ENCODE data around the gene LHFPL6.

The LHFPL6 gene

DNA sequence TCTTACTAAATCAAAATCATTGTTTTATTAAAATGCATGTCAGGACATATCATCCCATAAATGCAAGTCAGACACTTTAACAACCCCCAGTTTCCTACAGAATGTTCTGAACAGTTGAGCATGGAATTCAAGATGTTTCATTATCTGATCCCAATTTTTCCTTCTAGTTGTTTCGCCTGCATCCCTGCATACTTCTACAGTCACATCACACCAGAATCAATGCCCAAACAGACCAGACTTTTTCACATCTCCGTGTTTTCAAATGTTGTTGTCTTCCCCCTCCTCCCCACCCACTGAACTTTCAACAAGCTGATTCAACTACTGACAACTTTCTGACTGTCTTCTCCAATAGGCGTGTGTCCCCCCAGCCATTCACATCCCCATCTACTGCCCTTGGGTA is 48.6 kb downstream of the LHFPL6 start:
- no peak for DNase-seq (ENCODE audit: low spot score)

DNA sequence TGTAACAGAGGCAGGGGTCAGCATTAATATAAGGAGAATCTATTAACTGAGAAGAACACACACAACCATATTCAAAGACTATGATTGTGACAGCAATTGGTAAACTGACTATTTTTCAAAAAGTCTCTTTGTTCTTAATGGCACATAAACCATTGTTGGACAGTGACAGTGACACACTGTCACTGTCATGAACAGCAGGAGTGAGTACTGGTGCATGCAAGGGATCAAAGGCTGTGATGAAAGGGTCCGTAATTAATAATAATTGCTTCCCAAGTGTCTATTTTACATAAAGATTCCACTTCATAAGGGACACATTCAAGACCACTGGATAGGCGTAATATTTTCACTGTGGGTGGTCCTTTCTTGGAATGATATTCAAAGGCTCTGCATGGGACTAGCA is 50.7 kb downstream of the LHFPL6 start:
- DNase-seq (ENCODE audit: low spot score), result no peak

DNA sequence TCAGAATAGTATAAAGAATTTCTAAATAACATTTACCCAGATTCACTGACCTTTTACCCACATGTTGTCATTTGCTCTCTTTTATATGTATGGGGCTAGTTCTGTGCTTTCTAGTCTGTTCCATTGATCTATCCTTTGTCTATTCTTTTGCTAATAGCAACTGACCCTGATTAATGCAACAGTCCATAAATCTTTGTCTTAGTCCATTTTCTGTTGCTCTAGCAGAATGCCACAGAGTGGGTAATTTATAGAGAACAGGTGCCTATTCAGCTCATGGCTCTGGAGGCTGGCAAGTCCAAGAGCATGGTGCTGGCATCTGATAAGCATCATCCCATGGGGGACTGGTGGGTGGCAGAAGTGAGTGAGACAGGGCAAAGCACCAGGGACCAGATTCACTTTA is 52.1 kb downstream of the LHFPL6 start:
- no peak for DNase-seq (ENCODE audit: low spot score)

DNA sequence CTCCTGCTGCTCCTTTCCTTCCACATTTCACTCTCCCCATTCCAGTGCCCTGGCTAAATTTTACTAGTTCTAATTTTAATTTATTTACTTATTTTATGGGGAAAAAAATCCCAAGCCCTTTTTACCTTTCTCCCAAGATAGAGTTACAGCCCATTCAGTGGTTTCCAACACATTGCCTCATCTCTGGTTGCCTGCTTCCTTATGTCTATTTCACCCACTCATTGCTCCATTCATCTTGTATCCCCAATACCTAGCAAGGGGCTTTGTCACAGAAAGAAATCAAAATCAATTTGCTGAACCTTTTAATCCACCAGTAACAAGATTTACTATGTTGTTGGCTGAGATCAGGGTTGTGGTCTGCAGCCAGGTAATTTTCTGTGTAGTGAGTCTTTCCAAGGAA is 55.9 kb downstream of the LHFPL6 start:
- no peak for DNase-seq (ENCODE audit: low spot score)

DNA sequence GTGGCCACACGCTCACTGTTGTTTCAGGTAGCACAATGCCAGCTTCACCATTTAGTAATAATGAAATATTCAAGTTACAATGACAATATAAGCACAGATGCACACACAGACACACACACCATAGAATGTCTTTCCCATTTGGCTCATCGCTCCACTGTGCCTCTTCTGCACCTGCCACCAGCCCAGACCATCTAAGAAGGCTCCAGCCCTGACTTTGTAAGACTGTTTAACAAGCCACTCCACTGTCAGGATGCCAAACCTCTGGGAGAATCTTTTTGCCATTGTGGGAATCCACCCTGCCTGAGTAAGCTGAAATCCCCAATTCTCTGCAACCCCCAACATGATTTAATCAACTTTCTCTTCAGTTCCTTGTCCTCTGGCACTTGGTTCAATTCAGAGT is 60.6 kb downstream of the LHFPL6 start:
- no peak for DNase-seq (ENCODE audit: low spot score)

DNA sequence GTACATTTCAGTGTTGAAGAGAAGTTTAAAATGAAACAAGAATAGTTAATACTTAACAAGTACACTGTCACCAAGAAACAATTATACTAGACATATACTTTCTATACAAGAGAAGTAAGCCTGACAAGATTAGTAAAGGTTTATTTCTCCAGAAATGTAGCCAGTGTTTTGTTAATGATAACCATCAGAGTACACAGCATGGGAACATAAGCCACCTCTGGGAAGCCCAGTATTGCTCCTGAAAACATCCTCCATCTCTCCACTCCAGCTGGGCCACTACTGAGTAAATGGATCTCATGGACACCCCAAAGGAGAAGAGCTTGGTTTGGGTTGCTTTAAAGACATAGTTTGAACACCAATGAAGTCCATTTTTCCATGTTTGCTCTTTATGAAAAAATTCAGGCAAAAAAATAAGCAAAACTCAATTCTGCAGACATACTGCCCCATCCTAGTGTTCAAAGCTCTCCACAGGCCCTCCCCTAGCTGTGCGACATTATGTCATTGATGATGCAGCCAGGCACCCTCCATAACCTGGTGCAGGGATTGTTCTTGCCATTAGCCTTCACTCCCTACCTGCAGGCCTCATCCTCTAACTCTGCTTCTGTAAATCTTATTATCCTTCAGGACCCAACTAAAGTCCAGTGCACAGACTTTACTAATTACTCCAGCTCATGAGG is 61.9 kb downstream of the LHFPL6 start:
- no peak for DNase-seq (ENCODE audit: low spot score)

DNA sequence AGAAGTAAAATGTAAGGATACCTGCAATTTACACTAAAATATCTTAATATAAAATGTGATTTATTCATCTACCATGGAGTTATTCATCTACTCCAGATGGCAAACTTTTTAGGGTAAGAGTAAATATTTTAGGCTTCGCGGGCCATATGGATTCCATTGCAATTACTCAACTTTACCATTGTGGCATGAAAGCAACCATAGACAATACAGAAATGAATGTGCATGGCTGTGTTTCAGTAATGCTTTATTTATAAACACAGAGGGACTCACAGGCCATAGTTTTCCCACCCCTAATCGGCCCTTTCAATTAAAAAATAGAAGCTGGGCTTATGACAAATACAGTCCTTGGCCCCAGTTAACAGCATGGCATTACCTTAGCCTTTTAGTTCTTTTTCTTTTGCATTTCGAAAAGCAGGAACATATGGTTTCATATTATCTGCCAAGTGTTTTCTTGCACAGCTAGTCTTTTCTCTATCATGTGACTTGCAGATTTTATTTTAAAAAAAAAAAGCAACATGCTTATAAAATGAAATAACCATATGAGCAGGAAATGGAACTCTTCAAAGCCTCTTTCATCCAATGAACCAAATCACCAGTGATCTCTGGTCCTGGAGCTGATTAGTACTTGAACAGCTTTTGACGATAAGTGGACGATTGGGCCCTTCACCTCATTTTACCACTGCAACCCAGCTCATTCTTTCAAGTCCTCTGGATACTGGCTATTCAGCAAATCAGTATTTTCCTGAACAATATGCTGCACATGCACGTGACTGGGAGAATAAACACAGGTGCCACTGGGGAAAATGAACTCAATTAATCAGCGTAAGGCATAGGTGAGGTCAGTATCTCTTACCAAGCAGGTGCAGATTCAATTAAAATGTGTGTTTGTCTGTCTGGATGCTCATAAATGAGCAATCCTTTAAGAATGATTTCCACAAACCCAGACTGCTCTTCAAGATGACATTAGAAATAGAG is 63.9 kb downstream of the LHFPL6 start:
- peak; percentile 73 for DNase-seq (ENCODE audit: low spot score)

DNA sequence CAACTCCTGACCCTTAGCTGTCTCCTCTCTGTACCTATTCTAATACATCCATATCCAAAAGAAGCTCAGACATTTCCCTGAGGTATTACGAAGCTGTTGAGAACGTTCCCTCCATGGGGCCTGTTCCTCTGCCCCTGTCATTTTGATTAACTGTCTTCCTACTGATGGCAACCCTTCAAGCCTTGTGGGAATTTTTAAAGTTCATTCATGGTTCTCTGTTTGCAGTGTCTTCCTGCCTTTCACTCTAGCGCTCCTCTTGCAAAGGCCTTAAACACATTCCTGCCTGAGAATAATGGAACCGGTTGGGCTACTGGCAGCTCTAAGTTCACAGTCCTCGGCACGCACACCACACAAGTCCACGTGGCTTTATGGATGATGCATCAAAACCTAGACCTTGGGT is 66.1 kb downstream of the LHFPL6 start:
- no peak for DNase-seq (ENCODE audit: low spot score)

DNA sequence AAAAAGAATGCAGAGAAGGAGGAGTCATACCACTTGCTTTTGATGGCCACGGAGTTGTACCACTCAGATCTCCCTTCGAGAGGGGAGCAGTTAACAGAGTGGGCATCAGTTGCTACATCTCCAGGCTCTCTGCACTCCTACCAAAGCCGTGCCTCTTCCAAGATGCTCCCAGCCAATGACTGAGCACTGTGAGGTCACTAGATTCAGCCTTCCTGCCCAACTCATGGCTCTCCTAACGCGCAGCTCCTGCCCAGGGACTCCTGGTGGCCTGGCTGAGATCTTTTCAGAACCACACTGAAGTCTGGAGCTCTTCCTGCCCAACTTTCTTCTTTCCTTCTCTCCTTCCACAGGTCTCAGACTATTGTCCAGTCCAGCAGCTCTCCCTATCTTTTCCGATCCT is 66.7 kb downstream of the LHFPL6 start:
- DNase-seq (ENCODE audit: low spot score), result peak; percentile 71

DNA sequence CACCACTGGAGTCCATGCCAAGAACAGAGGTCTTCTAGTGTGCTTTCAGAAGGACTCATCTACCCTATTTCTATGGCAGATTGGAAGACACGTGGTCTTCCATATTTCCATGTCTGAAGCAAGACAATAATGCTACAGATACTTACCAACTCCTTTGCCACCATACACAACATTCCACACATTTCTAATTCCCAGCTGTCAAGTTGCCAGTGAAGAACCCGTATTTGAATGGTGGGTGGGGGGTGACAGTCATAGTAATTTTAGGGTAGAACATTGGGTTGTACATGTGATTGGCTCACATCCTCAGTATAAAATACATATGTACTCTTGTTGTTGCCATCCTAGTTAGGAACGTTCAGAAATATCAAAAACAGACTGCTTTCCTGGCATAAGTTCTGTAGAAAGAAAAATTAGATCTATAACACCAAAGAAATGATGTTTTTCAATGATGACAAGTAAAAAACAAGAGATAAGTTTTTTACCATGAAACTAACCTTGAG is 69.3 kb downstream of the LHFPL6 start:
- no peak for DNase-seq (ENCODE audit: low spot score)

DNA sequence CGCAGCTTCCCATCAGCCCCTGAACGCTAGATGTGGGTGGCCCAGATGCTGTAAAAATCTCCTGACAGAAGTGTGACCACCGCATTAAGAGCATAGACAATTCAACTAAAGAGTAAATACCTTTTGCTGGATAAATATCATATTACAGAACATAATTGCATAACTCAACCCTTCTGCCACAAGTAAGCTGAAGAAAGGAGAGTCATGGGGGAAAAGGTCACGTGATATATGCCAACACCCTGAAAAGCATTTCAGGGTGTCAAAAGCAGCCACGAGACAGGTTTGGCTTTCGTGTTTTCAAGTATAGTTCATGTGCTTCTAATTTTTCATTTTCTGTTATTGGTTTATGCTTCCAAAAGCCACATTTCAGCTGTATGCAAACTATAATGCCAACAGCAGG is 71.3 kb downstream of the LHFPL6 start:
- DNase-seq (ENCODE audit: low spot score), result no peak

DNA sequence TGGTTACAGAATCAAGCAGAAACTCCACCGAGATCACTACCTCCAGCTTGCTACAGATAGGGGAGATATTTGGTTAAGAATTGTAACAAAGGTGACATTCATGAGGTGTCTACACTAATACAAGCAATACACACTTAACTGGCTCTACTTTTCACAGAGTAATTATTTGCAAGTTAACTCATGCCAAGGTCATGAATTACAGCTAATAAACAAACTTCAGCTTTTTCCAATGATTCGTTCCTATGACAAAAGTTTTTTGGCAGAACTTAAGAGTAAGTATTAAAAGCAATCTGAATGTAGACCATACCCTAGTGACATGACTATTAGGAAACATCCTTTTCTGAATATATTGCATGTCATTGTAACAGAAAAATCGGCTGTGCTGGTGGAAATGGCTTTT is 72.1 kb downstream of the LHFPL6 start:
- DNase-seq (ENCODE audit: low spot score), result no peak

DNA sequence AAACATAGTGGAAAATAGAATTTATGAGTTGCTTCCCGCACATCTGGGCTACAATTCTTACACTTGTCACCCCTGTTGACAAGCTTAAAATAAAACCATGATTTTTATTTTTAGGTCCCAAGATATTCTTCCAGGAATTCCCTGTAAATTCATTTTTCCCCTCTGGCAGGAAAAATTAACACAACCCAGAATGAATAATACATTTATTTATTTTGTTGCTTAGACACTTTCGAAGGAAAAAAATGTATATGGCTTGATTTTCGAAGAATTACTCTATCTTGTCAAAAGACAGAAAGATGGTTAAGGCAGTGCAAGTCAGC is 74.4 kb downstream of the LHFPL6 start:
- DNase-seq (ENCODE audit: low spot score), result no peak

DNA sequence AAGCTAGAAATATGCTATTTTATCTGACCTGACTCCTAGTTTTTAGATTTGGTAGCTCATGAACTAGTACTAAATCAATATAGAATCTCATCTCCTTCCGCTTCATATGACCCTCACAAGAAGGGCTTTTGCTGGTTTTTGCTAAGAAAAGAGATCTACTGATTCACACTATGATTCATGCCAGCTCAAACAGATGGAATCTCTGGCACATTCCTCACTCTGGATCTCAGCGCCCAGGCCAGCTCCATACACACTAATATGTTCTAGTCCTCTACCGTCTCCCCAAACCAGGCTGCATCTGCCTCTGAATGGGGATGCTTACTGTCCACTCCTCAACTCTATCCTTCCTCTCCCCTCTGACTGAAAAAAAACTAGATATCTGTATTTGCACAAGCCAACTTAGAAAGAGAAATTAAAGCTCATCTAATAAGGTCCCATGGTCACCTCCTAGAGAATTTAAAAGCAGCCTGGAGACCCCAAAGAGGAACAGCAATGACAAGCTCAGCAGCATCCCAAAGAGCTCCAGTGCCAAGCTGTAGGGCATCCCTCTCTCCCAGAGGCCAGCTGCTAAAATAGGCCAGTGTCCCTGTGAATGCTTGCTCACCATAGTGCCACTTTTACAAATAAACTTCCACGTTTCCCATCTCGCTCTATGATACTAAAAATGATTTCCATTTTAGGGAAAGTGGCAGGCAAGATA is 74.9 kb downstream of the LHFPL6 start:
- peak; percentile 96 for DNase-seq (ENCODE audit: low spot score)

DNA sequence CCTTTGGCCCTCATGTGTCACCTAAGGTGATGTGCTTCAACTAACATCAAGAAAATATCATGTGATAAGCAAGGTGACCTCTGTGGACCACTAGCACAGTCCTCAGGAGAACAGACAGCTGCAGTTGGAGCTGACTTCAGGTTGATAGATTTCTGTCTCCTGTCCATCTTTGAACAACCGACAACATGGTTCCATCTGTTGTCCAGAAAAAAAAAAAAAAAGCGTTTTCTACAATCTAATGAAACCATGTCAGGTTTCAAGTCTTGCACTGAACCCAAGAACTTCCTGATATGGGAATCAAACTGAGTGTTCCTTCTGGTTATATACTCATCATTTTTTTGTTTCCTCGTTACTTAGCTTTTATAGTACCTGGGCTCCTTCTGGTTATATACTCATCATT is 75.7 kb downstream of the LHFPL6 start:
- DNase-seq (ENCODE audit: low spot score), result peak; percentile 69

DNA sequence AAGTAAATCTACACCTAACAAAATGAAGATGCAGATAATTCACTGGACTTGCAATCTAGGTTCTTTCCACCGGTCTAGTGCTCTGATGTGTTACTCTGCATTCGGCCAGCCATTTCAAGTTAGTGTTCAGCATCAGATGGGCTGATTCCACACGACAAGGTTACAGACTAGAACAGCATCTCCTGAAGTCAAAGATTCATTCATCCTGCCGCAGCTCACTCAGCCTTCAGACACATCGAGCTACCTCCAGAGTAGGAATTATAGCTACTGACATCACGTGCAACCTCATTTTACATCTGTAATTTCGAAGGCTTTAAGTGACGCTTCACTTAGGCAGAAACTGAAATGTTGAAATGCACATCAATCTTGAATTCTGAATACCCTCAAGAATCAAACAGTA is 76.5 kb downstream of the LHFPL6 start:
- DNase-seq (ENCODE audit: low spot score), result peak; percentile 66

DNA sequence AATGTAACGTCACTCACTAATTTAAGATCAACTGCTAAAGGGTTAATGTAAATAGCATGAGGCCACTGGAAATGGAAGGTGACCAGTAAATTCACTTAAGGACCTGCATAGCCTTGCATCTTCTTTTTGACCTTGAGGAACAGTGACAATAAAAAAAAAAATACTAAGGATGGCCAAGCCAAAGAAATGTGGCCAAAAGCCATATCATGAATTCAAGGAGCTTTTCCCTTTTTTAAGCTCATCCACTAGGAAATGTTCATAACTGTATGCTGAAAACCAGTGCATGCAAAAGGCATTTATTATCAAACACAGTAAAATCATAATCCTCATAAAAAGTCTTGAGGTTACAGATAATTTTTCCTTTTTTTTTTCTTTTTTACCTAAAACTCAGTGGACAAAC is 77.5 kb downstream of the LHFPL6 start:
- DNase-seq (ENCODE audit: low spot score), result no peak

DNA sequence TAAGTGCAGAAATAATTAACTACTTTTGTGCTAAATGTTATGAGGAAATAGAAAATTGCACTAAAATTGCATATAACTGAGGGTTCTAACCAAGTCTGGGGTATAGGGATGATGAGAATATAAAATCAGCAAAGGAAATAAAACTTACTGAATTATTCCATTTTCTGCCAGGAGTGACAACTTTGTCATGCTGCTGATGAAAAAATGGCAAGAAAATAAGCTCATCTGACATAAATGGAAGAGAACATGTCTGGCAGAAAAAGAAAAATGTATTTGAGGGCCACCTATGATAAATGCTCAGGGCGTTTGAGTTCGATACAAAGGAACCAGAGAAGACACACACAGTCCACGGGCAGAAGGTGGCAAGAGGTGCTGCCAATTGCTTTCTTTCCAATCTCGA is 78.2 kb downstream of the LHFPL6 start:
- no peak for DNase-seq (ENCODE audit: low spot score)

DNA sequence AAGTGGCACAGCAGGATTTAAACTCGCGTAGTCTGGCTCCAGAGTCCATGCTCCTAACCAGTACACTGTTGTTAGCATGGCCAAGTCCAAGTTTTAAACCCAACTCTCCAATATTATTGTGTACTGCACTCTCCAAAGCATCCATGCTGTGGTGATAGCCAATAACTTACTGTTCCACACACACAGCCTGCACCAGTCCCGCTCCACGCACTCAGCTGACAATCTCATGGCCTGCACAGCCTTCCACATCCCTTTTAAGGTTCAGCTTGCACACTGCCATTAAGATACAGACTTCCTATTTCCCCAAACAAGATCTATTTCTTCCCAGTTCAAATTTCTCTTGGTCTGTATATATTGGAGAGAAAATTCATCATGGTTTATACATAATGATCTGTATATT is 80.7 kb downstream of the LHFPL6 start:
- no peak for DNase-seq (ENCODE audit: low spot score)

DNA sequence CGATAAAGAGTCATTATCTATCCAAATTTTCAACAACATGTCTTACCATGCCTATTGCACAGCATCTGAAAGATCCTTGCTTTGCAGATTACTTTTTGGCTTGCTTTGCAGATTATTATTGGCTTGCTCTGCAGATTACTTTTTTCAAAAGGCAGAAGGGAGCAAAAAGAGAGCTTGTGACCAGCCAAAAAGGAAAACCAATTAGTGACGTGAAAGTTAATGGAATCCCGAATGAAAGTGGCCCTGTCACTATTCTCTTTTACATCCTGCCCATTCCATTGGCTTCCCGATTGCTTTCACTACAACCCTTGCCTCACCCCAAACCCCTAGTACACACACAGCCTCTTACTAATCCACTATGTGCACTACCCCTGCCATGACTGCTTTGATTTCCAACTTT is 81.3 kb downstream of the LHFPL6 start:
- no peak for DNase-seq (ENCODE audit: low spot score)

DNA sequence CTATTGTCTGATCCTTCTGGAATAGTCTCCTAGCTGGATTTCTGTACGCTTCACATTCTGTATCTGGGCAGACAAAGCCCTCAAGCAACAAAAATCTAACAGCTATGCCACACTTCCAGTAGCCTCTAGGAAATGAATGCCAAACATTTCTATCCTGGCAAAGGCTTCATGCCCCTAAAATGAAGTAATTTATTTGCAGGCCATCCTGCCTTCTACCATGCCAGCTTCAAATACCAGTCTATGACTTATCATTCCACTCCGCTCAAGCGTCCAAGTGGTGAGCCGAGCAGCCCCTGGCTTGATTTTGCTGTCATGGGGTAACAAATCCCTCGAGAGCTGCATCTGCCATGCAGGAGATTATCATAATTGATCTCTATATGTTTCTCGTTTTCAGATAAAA is 86.9 kb downstream of the LHFPL6 start:
- DNase-seq (ENCODE audit: low spot score), result peak; percentile 81

DNA sequence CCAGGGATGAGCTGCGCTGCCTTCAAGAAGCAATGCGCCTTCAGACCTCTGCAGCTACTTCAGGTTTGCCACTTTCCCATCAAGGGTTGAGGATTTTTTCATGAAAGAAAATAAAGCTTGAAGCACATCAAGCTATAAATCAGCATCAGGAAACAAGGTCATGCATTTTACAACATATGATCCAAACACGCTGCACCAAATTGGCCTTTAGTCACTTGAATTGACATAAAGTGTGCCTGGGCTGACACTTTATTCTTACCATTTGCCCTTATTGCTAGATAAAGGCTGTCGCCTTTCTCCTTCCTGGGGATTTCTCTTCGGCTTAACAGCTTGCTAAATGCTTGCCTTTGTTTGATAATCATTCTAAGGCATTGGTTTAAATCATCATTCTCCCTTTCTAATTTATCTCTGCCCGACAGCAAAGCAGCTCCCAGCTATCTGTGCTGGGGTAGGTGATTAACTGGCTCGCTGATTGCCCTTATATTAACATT is 87.7 kb downstream of the LHFPL6 start:
- DNase-seq (ENCODE audit: low spot score), result no peak

DNA sequence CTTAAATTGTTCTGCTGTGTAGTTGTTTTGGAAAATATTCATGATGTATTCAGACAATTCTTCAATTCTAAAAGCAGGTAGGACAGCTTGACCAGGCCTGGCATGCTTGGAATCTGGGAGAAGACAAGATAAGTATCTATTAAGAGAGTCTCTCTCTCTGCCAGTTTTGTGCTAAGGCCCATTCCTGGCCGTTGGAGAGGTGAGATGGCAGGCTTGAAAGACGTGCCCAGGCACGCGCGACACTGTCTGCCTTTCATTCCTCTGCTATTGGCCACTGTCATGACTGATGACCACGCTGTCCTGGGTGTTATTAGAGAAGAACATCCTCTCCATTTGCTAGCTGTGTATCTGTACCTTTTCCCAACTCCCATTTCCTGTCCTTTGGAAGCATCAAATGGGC is 90.3 kb downstream of the LHFPL6 start:
- no peak for DNase-seq (ENCODE audit: low spot score)

All from cerebellar cortex (tissue), 1 donor.